Glutamatergic neuron (in vitro differentiated cells): ENCODE data around the gene EFNA5. TPM values are rescaled to one million over a fixed set of nuclear protein-coding genes. Genes with fewer than 3 reads are reported as not detected.

Experiments
- DNase-seq: peaks from one replicate; pipeline ENCODE4 v3.0.0; 2022
- H3K27ac Mint-ChIP-seq: one replicate; pipeline ENCODE4 v1.8.0; 2020; ENCODE audit warnings: mild to moderate bottlenecking, mixed read lengths, inconsistent platforms; ENCODE audit not compliant: unreplicated experiment
- H3K27me3 Mint-ChIP-seq: one replicate; pipeline ENCODE4 v1.8.0; 2020; ENCODE audit warnings: mild to moderate bottlenecking, moderate library complexity, mixed read lengths, inconsistent platforms; ENCODE audit not compliant: unreplicated experiment
- H3K36me3 Mint-ChIP-seq: one replicate; pipeline ENCODE4 v1.8.0; 2020; ENCODE audit warnings: mild to moderate bottlenecking, mixed read lengths, inconsistent platforms; ENCODE audit not compliant: unreplicated experiment
- H3K4me1 Mint-ChIP-seq: one replicate; pipeline ENCODE4 v1.8.0; 2020; ENCODE audit warnings: mild to moderate bottlenecking, low read depth, mixed read lengths, inconsistent platforms; ENCODE audit not compliant: unreplicated experiment
- H3K4me3 Mint-ChIP-seq: one replicate; pipeline ENCODE4 v1.8.0; 2020; ENCODE audit warnings: mild to moderate bottlenecking, mixed read lengths, inconsistent platforms; ENCODE audit not compliant: unreplicated experiment
- H3K9me3 Mint-ChIP-seq: one replicate; pipeline ENCODE4 v1.8.0; 2020; ENCODE audit warnings: mild to moderate bottlenecking, moderate library complexity, mixed read lengths, inconsistent platforms; ENCODE audit not compliant: unreplicated experiment
- total RNA-seq: library from RNA; stranded (reverse); fragmentation: NEBNext Ultra II Directional; extraction: Animal tissue kit (Norgen Biotek cat#: 25700); gene quantifications from one replicate; pipeline ENCODE4 v1.2.1, GENCODE V29; 2021; ENCODE audit not compliant: unreplicated experiment
- TF ChIP-seq, protein P1 (sequence below): fragments of 200-600 bp; sonication (generic); IDR thresholded peaks from one replicate; pipeline ENCODE4 v1.5.0; 2021; ENCODE audit not compliant: partially characterized antibody, unreplicated experiment

Gene EFNA5
- total RNA-seq, 1 donor from 2014 or later = 158 TPM

DNA sequence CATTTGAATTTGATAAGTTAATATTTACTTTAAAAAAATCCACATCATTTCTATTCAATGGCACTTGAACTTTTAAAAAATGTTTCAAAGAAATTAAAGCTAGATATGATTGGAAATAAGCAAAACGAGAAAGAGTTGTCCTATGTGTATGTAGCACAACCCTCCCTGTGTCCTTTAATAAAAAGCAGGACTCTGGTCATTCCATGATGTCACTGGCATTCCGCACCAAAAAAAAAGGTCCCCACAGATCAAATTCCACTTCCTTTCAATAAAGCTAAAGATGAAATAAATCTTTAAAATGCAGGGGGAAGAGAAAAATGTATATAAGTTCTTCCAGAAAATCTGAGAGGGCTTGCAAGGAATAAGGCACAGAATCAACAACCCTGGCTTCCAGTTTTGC, 103.8 kb downstream of the EFNA5 start:
- Mint-ChIP-seq H3K9me3 (peaks cover 10% of the 10 kb centered on the region), H3K4me3 (no peak overlapping the region), H3K36me3 (no peaks in the 10 kb centered on the region), H3K27ac (no peak overlapping the region), H3K4me1 (peaks cover 68% of the 10 kb centered on the region), H3K27me3 (peaks cover 10% of the 10 kb centered on the region)
- TF ChIP-seq, protein P1, sequence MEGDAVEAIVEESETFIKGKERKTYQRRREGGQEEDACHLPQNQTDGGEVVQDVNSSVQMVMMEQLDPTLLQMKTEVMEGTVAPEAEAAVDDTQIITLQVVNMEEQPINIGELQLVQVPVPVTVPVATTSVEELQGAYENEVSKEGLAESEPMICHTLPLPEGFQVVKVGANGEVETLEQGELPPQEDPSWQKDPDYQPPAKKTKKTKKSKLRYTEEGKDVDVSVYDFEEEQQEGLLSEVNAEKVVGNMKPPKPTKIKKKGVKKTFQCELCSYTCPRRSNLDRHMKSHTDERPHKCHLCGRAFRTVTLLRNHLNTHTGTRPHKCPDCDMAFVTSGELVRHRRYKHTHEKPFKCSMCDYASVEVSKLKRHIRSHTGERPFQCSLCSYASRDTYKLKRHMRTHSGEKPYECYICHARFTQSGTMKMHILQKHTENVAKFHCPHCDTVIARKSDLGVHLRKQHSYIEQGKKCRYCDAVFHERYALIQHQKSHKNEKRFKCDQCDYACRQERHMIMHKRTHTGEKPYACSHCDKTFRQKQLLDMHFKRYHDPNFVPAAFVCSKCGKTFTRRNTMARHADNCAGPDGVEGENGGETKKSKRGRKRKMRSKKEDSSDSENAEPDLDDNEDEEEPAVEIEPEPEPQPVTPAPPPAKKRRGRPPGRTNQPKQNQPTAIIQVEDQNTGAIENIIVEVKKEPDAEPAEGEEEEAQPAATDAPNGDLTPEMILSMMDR = no peak
- no peak for DNase-seq

DNA sequence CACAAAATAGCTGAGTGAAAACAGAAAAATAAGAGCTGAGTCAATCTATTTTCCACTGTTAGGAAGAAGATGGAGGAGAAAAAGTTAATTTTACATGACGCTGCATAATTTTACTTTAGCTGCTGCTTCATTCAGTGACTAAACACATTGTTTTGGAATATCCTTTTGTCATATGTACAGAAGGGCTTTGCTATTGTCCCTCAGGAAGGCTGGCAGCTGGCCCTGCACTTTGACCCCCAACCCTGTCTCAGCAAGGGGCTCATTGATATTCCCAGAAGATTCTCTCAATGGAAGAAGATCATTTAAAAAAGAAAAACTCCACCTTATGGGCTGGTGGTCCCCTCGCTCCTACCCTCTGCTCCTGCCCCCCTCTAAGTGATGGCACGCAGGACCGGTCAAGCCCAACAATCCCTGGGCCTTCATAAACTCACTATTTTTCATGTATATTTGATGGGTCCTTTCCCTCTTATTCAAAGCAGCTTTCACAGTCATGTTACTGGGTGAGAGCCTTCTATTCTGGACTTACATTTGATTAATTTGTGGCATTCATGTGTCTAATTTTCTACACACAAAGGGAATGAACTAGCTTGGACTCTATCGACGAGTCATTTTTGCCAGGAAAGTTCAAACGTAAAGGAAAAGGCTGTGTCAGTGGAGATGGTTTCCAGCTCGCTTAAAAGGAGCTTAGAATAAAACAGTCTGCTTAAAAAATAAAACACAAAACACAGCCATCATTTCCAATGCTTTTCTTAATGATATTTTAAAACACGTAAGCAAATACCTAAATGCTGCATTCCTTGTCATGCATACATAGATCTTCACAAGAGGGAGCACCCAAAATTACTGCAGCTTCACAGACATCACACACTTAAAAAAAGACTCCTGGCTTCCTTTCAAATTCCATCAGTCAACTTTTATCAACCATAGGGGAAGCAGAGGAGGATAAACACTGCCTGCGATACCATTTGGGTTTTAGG, 104.7 kb downstream of the EFNA5 start:
- peak overlapping the region; percentile 76 for H3K27ac Mint-ChIP-seq
- peaks cover 10% of the 10 kb centered on the region for H3K27me3 Mint-ChIP-seq
- peaks cover 61% of the 10 kb centered on the region for H3K4me1 Mint-ChIP-seq
- H3K9me3 Mint-ChIP-seq = peaks cover 10% of the 10 kb centered on the region
- H3K4me3 Mint-ChIP-seq = peak overlapping the region; percentile 72
- peak; percentile 33 for DNase-seq
- TF ChIP-seq, protein P1 = no peak
- no peaks in the 10 kb centered on the region for H3K36me3 Mint-ChIP-seq

DNA sequence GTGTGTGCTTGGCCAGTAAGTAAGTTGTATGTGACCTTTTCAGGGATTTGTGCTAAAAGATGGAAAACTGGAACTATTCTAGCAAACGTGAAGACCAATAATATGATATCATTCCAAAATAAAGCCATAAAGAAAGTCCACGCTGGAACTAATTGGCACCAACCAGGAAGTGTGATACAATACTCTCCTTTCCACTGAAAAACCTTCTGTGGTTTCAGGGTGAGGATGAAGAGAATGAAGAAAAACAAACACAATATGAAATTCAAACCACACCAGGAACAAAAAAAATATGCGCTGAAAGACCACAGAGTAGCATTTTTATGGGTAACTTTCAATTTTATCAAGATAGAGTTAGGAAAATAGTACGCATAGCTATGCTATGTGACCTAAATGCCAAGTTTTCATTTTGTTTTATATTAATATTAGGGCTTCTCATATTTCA, 105.8 kb downstream of the EFNA5 start:
- TF ChIP-seq, protein P1 = no peak
- peak overlapping the region; percentile 17 for H3K27ac Mint-ChIP-seq
- H3K36me3 Mint-ChIP-seq = no peaks in the 10 kb centered on the region
- no peak overlapping the region for H3K4me3 Mint-ChIP-seq
- peaks cover 12% of the 10 kb centered on the region for H3K27me3 Mint-ChIP-seq
- peaks cover 8% of the 10 kb centered on the region for H3K9me3 Mint-ChIP-seq
- peaks cover 56% of the 10 kb centered on the region for H3K4me1 Mint-ChIP-seq
- DNase-seq = no peak

DNA sequence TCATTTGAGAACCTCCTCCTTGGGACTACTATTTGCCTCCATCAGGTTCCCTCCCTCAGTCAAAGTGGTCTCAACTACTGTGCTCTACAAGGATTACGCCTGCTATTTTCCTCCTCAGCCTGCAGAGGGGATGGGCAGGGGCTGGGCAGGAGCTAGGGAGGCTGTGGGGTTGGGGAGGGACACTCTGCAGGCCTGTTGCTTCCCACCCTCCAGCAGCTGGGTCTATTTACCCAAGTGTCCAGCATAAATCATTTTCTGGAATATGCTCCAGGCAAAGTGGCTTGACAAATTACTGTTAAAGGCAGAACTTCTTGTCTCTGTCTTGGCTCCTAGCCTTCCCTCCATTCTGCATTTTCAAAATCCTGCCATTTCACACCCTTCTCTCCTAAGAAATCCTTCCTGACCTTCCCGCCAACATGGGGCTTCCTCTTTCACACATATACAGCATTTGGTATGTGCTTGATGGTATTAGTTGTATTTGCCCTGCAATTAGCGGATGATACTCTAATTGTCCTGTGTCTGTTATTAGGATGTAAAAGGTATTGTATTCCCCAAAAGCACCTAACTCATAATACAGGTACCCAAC, 106.7 kb downstream of the EFNA5 start:
- Mint-ChIP-seq H3K27ac (peak overlapping the region; percentile 30), H3K4me1 (peaks cover 63% of the 10 kb centered on the region), H3K36me3 (no peaks in the 10 kb centered on the region), H3K4me3 (peak overlapping the region; percentile 13), H3K9me3 (peaks cover 8% of the 10 kb centered on the region), H3K27me3 (peaks cover 12% of the 10 kb centered on the region)
- TF ChIP-seq, protein P1 = no peak
- DNase-seq = no peak

DNA sequence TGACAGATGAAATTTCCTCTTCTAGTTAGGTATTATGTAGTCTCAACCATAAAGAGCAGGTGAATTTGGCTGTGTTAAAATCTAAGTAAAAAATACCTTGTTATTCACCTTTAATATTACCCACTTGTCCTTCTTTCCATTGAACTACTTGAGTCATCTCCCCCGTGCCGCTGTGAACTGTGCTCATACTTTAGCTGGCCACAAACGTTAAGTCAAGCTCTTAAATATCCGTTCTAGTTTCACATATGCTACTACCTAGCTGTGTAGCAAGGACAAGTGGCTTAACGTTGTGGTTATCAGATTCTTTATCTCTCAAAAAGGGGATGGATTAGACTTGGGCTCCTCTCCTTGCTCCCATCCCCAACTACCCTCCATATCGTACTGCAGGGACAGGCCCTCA, 110.4 kb downstream of the EFNA5 start:
- H3K27ac Mint-ChIP-seq = no peak overlapping the region
- peaks cover 3% of the 10 kb centered on the region for H3K27me3 Mint-ChIP-seq
- TF ChIP-seq, protein P1 = no peak
- H3K4me1 Mint-ChIP-seq = peaks cover 55% of the 10 kb centered on the region
- DNase-seq = no peak
- no peaks in the 10 kb centered on the region for H3K36me3 Mint-ChIP-seq
- no peak overlapping the region for H3K4me3 Mint-ChIP-seq
- H3K9me3 Mint-ChIP-seq = peaks cover 6% of the 10 kb centered on the region
